Measurements from ENCODE around the gene CLPTM1. TPM values are rescaled to one million over a fixed set of nuclear protein-coding genes. Genes with fewer than 3 reads are reported as not detected.

CLPTM1 gene
- total RNA-seq, 1 experiment from 2014 or later: 102 TPM

GRCh38 chr19:45021971-45022370 is 66.8 kb downstream of the CLPTM1 start:
- DNase-seq (ENCODE audit: low read depth, low spot score): no peak
- ATAC-seq: no peak
- Histone ChIP-seq H3K4me2 (ENCODE audit: low read length) (no peak overlapping the region), H3K9ac (ENCODE audit: low read length) (no peak overlapping the region), H2AFZ (ENCODE audit: low read depth, low read length, poor library complexity, severe bottlenecking) (no peak overlapping the region), H3K4me1 (ENCODE audit: control insufficient read depth in 1 of 2, insufficient read depth in 2 of 2, low read length in 2 of 2) (peaks cover 4 to 9% of the 10 kb centered on the region in 2 experiments; a peak in 2 of 4 replicates), H3K27me3 (ENCODE audit: insufficient read depth, low read length) (no peaks in the 10 kb centered on the region), H3K36me3 (ENCODE audit: control insufficient read depth in 1 of 2, insufficient read depth in 2 of 2, low read length in 2 of 2) (no peaks in the 10 kb centered on the region), H3K79me2 (ENCODE audit: insufficient read depth, low read length) (no peaks in the 10 kb centered on the region), H3K27ac (ENCODE audit: low read depth, low read length) (no peak overlapping the region), H3K4me3 (replicated peaks in 1 of 2; ENCODE audit: low read depth in 1 of 2, low read length in 2 of 2) (no peak overlapping the region), H3K9me2 (ENCODE audit: insufficient read depth) (no peaks in the 10 kb centered on the region), H4K20me1 (ENCODE audit: insufficient read depth) (no peaks in the 10 kb centered on the region), H3K9me3 (ENCODE audit: control insufficient read depth in 1 of 2, insufficient read depth in 1 of 2, low read depth in 1 of 2, low read length in 2 of 2) (no peaks in the 10 kb centered on the region)
- ChIA-PET RAD21 (ENCODE audit: low non-redundant PET in 1 of 2, low total read pairs in 2 of 2, uncharacterized antibody in 2 of 2, unreplicated experiment in 2 of 2) (no interaction called here), POLR2A (no interaction called here), CTCF (interaction anchor here (0.6 kb wide), 1 partner anchor 142 kb away, joined by 3 read pairs; no protein-coding TSS in a partner anchor)
- BruUV-seq (replicated peaks): no TSS peak
- intact Hi-C loops (cut with micrococcal nuclease): no loop called here
- TF ChIP-seq POLR2A (IDR thresholded peaks at IDR 0.05; ENCODE audit: borderline replicate concordance, extremely low read depth, insufficient read depth, insufficient read length) (no peak), ELF1 (IDR thresholded peaks at IDR 0.05; ENCODE audit: borderline replicate concordance, low read depth) (no peak), SP1 (IDR thresholded peaks at IDR 0.05; ENCODE audit: low read depth) (no peak), ZNF274 (IDR thresholded peaks at IDR 0.05; ENCODE audit: low read depth, low read length) (no peak), ZBTB33 (IDR thresholded peaks at IDR 0.05; ENCODE audit: extremely low read depth, insufficient replicate concordance, low read length) (no peak), EGR1 (IDR thresholded peaks at IDR 0.05; ENCODE audit: low read depth) (no peak)

GRCh38 chr19:45023048-45023447 is 67.9 kb downstream of the CLPTM1 start:
- Histone ChIP-seq H3K9ac (ENCODE audit: low read length) (no peak overlapping the region), H3K36me3 (ENCODE audit: control insufficient read depth in 1 of 2, insufficient read depth in 2 of 2, low read length in 2 of 2) (no peaks in the 10 kb centered on the region), H3K27me3 (ENCODE audit: insufficient read depth, low read length) (no peaks in the 10 kb centered on the region), H3K27ac (ENCODE audit: low read depth, low read length) (no peak overlapping the region), H3K79me2 (ENCODE audit: insufficient read depth, low read length) (no peaks in the 10 kb centered on the region), H3K9me2 (ENCODE audit: insufficient read depth) (no peaks in the 10 kb centered on the region), H2AFZ (ENCODE audit: low read depth, low read length, poor library complexity, severe bottlenecking) (no peak overlapping the region), H3K9me3 (ENCODE audit: control insufficient read depth in 1 of 2, insufficient read depth in 1 of 2, low read depth in 1 of 2, low read length in 2 of 2) (no peaks in the 10 kb centered on the region), H3K4me3 (replicated peaks in 1 of 2; ENCODE audit: low read depth in 1 of 2, low read length in 2 of 2) (no peak overlapping the region), H4K20me1 (ENCODE audit: insufficient read depth) (no peaks in the 10 kb centered on the region), H3K4me1 (ENCODE audit: control insufficient read depth in 1 of 2, insufficient read depth in 2 of 2, low read length in 2 of 2) (peaks cover 0 to 7% of the 10 kb centered on the region in 2 experiments; a peak in 1 of 4 replicates), H3K4me2 (ENCODE audit: low read length) (no peak overlapping the region)
- ChIA-PET RAD21 (ENCODE audit: low non-redundant PET in 1 of 2, low total read pairs in 2 of 2, uncharacterized antibody in 2 of 2, unreplicated experiment in 2 of 2) (no interaction called here), POLR2A (no interaction called here), CTCF (no interaction called here)
- DNase-seq (ENCODE audit: low read depth, low spot score): no peak
- no peak for ATAC-seq
- BruUV-seq (replicated peaks): no TSS peak
- intact Hi-C loops (cut with micrococcal nuclease): no loop called here
- TF ChIP-seq POLR2AphosphoS5 (IDR thresholded peaks at IDR 0.05; ENCODE audit: low read depth, low read length): no peak
- TF ChIP-seq CBX3 (IDR thresholded peaks at IDR 0.05; ENCODE audit: low read depth): no peak
- TF ChIP-seq TCF7L2 (IDR thresholded peaks at IDR 0.05; ENCODE audit: borderline replicate concordance, extremely low read depth, insufficient read depth, insufficient read length): no peak
- TF ChIP-seq POLR2A (IDR thresholded peaks at IDR 0.05; ENCODE audit: borderline replicate concordance, extremely low read depth, insufficient read depth, insufficient read length): no peak
- no peak for TF ChIP-seq EGR1 (IDR thresholded peaks at IDR 0.05; ENCODE audit: low read depth)
- no peak for TF ChIP-seq MAX (IDR thresholded peaks at IDR 0.05)
- no peak for TF ChIP-seq YY1 (IDR thresholded peaks at IDR 0.05; ENCODE audit: extremely low read depth, insufficient replicate concordance, low read depth, low read length)
- no peak for TF ChIP-seq FOSL1 (IDR thresholded peaks at IDR 0.05; ENCODE audit: low read depth)
- no peak for TF ChIP-seq ELF1 (IDR thresholded peaks at IDR 0.05; ENCODE audit: borderline replicate concordance, low read depth)
- no peak for TF ChIP-seq ZNF274 (IDR thresholded peaks at IDR 0.05; ENCODE audit: low read depth, low read length)
- TF ChIP-seq ZBTB33 (IDR thresholded peaks at IDR 0.05; ENCODE audit: extremely low read depth, insufficient replicate concordance, low read length): no peak
- no peak for TF ChIP-seq SIN3A (IDR thresholded peaks at IDR 0.05; ENCODE audit: low read depth)
